HepG2 (cell line): ENCODE data around the gene ZNF547. TPM values are rescaled to one million over a fixed set of nuclear protein-coding genes. Genes with fewer than 3 reads are reported as not detected.

Source experiments
- ARNT2 ChIP-seq: sonication (generic); formaldehyde crosslinking; IDR thresholded peaks from 2 replicates; pipeline ENCODE4 v1.8.0; 2022; ENCODE audit warnings: mild to moderate bottlenecking, low read depth, missing genetic modification reagents, moderate library complexity
- BRF2 ChIP-seq: sonication (generic); formaldehyde crosslinking; IDR thresholded peaks from 2 replicates; pipeline ENCODE4 v1.8.1; 2022; ENCODE audit warnings: mild to moderate bottlenecking, missing genetic modification reagents
- CBFB ChIP-seq: sonication (generic); formaldehyde crosslinking; IDR thresholded peaks from 2 replicates; pipeline ENCODE4 v1.4.0; 2020; ENCODE audit warnings: missing genetic modification reagents
- ETV5 ChIP-seq: IDR thresholded peaks from 2 replicates; pipeline ENCODE4 v1.6.1; 2018; ENCODE audit warnings: missing biosample characterization, missing genetic modification reagents, inconsistent platforms, borderline replicate concordance
- EZH2 ChIP-seq: conservative IDR thresholded peaks from 2 replicates; pipeline ENCODE4 v1.6.1; 2012; ENCODE audit warnings: mild to moderate bottlenecking, low read depth, low read length, moderate library complexity
- FOXA1 ChIP-seq, 2 experiments: fragments of 450-650 bp in 1 of 2; sonication (generic) in 1 of 2; formaldehyde crosslinking in 1 of 2; IDR thresholded peaks; 2 replicates each; pipeline versions ENCODE4 v1.4.0 to v1.6.1; 2016 to 2020; ENCODE audit warnings: missing genetic modification reagents in 1 of 2
- KDM3A ChIP-seq: IDR thresholded peaks from 2 replicates; pipeline ENCODE4 v1.6.1; 2018; ENCODE audit warnings: low read depth, missing compliant biosample characterization
- MIER3 ChIP-seq: IDR thresholded peaks from 2 replicates; pipeline ENCODE4 v1.6.1; 2016; ENCODE audit warnings: missing compliant biosample characterization, borderline replicate concordance
- PHF20 ChIP-seq: sonication (generic); formaldehyde crosslinking; IDR thresholded peaks from 2 replicates; pipeline ENCODE4 v1.5.0; 2020; ENCODE audit warnings: mild to moderate bottlenecking, missing genetic modification reagents
- POLR2A ChIP-seq, 2 experiments: IDR thresholded peaks; 2 replicates each; pipeline ENCODE4 v1.6.1; 2011; ENCODE audit warnings: low read depth in 2 of 2, low read length in 2 of 2, mild to moderate bottlenecking in 1 of 2, moderate library complexity in 1 of 2; ENCODE audit not compliant: insufficient read depth in 1 of 2
- RARA ChIP-seq: IDR thresholded peaks from 2 replicates; pipeline ENCODE4 v1.6.1; 2016; ENCODE audit warnings: missing genetic modification reagents, missing compliant biosample characterization
- RBAK ChIP-seq: sonication (generic); formaldehyde crosslinking; IDR thresholded peaks from 2 replicates; pipeline ENCODE4 v1.5.1; 2020; ENCODE audit warnings: mild to moderate bottlenecking, missing genetic modification reagents
- REST ChIP-seq, 2 experiments: IDR thresholded peaks; 2 replicates each; pipeline ENCODE4 v1.6.1; 2011 to 2012; ENCODE audit warnings: low read length in 2 of 2, borderline replicate concordance in 1 of 2, low read depth in 1 of 2, mild to moderate bottlenecking in 1 of 2, moderate library complexity in 1 of 2
- RFX1 ChIP-seq: fragments of 450-650 bp; IDR thresholded peaks from 2 replicates; pipeline ENCODE4 v1.6.1; 2017
- XRCC5 ChIP-seq: fragments of 200-400 bp; formaldehyde crosslinking; optimal IDR thresholded peaks from 2 replicates; pipeline ENCODE3; 2017; ENCODE audit warnings: mild to moderate bottlenecking, low read length
- ZHX2 ChIP-seq, 2 experiments: sonication (generic) in 1 of 2; formaldehyde crosslinking in 1 of 2; IDR thresholded peaks; 2 replicates each; pipeline versions ENCODE4 v1.6.1 to v1.9.0; 2014 to 2022; ENCODE audit warnings: antibody characterized with exemption in 1 of 2, borderline replicate concordance in 1 of 2, inconsistent platforms in 1 of 2, low read depth in 1 of 2, missing genetic modification reagents in 1 of 2
- ZNF10 ChIP-seq: sonication (generic); formaldehyde crosslinking; IDR thresholded peaks from 2 replicates; pipeline ENCODE4 v1.4.0; 2020; ENCODE audit warnings: mild to moderate bottlenecking, low read depth, missing genetic modification reagents, borderline replicate concordance
- ZNF44 ChIP-seq: sonication (generic); formaldehyde crosslinking; IDR thresholded peaks from 2 replicates; pipeline ENCODE4 v1.5.1; 2020; ENCODE audit warnings: mild to moderate bottlenecking, missing genetic modification reagents
- ZNF768 ChIP-seq: sonication (generic); formaldehyde crosslinking; IDR thresholded peaks from 2 replicates; pipeline ENCODE4 v1.4.0; 2020; ENCODE audit warnings: missing genetic modification reagents
- ZNF839 ChIP-seq: sonication (generic); formaldehyde crosslinking; IDR thresholded peaks from 2 replicates; pipeline ENCODE4 v1.4.0; 2020; ENCODE audit warnings: missing genetic modification reagents, mild to moderate bottlenecking, borderline replicate concordance
- polyA plus RNA-seq, 8 experiments: library from polyadenylated mRNA; depleted of rRNA in 3 of 8; stranded (reverse) in 7 of 8; unstranded in 1 of 8; fragments of >200 nt; fragmentation: Illumina TruSeq in 4 of 8; extraction: Trizol in 4 of 8; gene quantifications; 2 replicates each; pipeline versions ENCODE4 v1.2.1 to v1.2.3, GENCODE V29; 2011 to 2016; ENCODE audit warnings: low read depth in 4 of 8, missing spikeins in 1 of 8, mixed read lengths in 1 of 8; ENCODE audit not compliant: insufficient read depth in 1 of 8
- total RNA-seq, 5 experiments: library from RNA; depleted of rRNA; stranded (reverse); fragments of >200 nt; fragmentation: Illumina TruSeq; extraction: Trizol; gene quantifications; 2 replicates each; pipeline ENCODE4 v1.2.3, GENCODE V29; 2016; ENCODE audit warnings: low read depth in 1 of 5

ZNF547 gene
- total and polyA plus RNA-seq, 2 of the 13 experiments (the other 11 are each of a cell fraction or from before 2014, with no cell fraction given): 2.0 to 2.6 TPM

- TF ChIP-seq FOXA1 (IDR thresholded peaks at IDR 0.05) (no peak), FOXA1 (CRISPR knock-in tag; IDR thresholded peaks at IDR 0.05) (peak; percentile 51), XRCC5 (peak; percentile 70), ZNF768 (CRISPR knock-in tag) (no peak), RARA (no peak), KDM3A (no peak; the same call in 1 of the 2 replicates), ARNT2 (peak; percentile 77), EZH2 (no peak), CBFB (CRISPR knock-in tag) (no peak; the same call in 1 of the 2 replicates), POLR2A (IDR thresholded peaks at IDR 0.05; ENCODE audit: insufficient read depth in 1 of 2, low read depth in 2 of 2, low read length in 2 of 2) (peak; percentile 81 to 94), MIER3 (CRISPR knock-in tag) (peak; percentile 58; the same call in 1 of the 2 replicates), RBAK (CRISPR knock-in tag) (no peak), ZNF839 (no peak), ZNF10 (CRISPR knock-in tag) (no peak), ETV5 (CRISPR knock-in tag) (peak; percentile 75; the same call in 1 of the 2 replicates), BRF2 (no peak), REST (IDR thresholded peaks at IDR 0.05; ENCODE audit: borderline replicate concordance in 1 of 2, low read depth in 1 of 2, low read length in 2 of 2) (no peak), PHF20 (CRISPR knock-in tag) (peak; percentile 95), RFX1 (no peak), ZHX2 (IDR thresholded peaks at IDR 0.05; ENCODE audit: low read depth) (peak; percentile 99), ZHX2 (CRISPR knock-in tag; IDR thresholded peaks at IDR 0.05; ENCODE audit: borderline replicate concordance) (no peak), ZNF44 (CRISPR knock-in tag) (peak; percentile 85; the same call in 1 of the 2 replicates)
Observed at GRCh38 chr19:57362997-57363687, at the start of gene ZNF547, which contains the start of gene TRAPPC2B (continued).
